Muscle of back (tissue), 11 donors: ENCODE measurements around the gene PPP1R3G. TPM values are rescaled to one million over a fixed set of nuclear protein-coding genes. Genes with fewer than 3 reads are reported as not detected.
"Not testable (repeated sequence)": the region's sequence is repeated elsewhere in the genome, so short reads cannot be mapped to it uniquely, and the experiment has no call there.

Experiments used
- DNase-seq, 3 donors: peaks; one replicate each; pipeline versions ENCODE4 v3.0.0 to v3.0.0-alpha.2; 2013
- polyA plus RNA-seq, 10 donors: library from polyadenylated mRNA; unstranded; fragments of 120-200 nt; gene quantifications; one replicate each; pipeline ENCODE4 v1.2.1, GENCODE V29; 2013; ENCODE audit not compliant: insufficient read length in 10 of 10

Gene PPP1R3G
- polyA plus RNA-seq, 10 donors: 1.3 to 2.5 (median 2.1) TPM

DNA sequence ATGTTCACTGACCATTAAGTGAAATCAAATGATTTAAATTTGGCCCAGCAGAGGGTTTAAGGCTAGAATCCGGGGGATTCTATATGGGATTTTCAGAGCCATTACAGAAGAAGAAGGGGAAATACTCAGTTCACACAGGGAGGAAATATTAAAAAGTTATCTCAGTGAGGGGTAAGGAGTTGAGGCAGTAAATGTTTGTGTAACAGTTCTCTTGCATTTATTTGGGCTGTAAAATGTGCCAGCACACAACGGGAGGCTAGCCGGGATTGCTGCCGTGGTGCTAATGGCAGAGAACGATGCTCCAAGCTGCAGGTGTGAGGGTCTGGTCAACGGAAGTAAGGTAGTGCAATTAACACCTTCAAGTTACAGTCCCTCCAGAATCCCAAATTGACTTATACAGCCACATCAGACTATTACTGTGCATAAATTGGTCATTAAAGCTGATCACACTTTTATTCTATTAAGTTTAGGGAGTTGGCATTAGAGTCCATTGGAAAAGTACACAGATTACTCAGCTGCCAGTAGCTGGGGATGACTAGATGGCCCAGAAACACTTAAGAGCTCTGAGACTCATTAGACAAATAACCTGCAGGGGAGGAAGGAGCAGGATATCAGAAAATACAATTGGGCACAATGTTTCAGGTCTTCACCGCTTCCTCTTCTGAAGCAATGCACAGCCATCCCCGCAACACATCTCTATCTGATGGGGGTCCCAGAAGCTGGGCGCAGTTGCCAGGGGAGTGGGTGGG, 31.3 kb downstream of the PPP1R3G start:
- DNase-seq: no peak

DNA sequence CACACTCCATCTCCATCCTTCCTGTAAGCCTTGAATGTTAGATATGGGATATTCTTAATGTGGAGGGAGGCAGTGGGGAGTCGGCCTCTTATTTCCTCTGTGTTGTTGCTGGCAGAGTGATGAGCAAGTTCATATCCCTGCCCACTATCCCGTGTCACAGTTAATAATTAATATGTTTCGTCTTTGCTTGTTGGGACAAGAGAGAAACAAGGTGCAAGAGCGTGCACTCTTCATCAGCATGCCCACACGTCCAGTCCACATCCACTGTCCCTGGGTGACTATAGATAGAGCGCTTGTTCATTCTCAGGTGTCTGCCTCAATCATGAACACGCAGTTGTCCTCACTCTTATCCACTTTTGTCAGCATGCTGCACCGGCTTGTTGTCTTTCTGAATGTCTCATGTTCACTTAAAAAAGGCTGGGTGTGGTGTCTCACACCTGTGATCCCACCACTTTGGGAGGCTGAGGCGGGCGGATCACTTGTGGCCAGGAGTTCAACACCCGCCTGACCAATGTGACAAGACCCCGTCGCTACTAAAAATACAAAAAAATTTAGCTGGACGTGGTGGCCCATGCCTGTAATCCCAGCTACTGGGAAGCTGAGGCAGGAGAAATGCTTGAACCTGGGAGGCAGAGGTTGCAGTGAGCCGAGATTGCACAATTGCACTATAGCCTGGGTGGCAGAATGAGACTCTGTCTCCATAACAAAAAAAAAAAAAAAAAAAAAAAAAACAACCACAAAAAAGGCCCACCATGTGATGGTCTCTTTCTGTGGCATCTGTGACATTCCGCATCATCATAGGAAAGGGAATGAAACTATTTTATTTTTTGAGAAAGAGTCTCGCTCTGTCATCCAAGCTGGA, 34.2 kb downstream of the PPP1R3G start:
- no peak for DNase-seq

DNA sequence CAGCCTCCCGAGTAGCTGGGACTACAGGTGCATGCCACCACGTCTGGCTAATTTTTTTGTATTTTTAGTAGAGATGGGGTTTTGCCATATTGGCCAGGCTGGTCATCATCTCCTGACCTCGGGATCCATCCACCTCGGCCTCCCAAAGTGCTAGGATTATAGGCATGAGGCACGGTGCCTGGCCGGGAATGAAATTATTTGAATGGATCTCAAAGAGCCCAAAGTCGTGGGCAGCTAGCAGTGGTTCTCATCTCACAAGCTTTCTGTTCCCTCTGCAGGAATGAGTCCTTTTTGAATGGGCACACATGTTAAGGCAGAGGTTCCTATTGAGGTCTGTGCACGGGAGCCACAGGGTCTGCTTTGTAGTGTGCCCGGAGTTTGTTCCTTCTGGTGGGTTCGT, 34.9 kb downstream of the PPP1R3G start:
- no peak for DNase-seq

DNA sequence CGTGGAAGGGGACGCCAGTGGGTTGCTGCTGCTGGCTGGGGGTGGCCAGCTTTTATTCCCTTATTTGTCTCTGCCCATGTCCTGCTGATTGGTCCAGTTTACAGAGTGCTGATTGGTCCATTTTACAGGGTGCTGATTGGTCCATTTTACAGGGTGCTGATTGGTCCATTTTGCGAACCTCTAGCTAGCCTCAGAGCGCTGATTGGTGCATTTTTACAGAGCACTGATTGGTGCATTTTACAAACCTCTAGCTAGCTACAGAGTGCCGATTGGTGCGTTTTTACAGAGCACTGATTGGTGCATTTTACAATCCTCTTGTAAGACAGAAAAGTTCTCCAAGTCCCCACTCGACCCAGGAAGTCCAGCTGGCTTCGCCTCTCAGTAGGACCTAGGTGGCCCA, 35.4 kb downstream of the PPP1R3G start:
- DNase-seq: not testable (repeated sequence)

DNA sequence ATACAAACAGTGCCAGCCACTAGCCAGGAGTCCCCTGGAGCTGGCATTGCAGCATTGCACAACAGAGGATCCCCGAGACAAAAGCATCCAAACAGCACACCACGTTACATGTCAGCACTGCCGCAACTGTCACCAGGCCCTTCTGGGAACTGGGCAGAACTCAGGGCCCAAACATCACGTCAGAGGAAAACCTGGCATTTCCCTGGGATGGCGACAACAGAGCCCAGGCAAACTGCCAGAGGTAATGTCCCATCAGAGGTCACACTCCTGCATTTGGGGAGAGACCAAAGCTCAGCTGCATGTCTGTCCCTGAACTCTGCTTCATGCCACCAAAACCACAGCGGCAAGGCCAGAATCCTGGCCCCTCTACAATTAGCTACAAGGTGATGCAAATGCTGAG, 36.3 kb downstream of the PPP1R3G start:
- no peak for DNase-seq

DNA sequence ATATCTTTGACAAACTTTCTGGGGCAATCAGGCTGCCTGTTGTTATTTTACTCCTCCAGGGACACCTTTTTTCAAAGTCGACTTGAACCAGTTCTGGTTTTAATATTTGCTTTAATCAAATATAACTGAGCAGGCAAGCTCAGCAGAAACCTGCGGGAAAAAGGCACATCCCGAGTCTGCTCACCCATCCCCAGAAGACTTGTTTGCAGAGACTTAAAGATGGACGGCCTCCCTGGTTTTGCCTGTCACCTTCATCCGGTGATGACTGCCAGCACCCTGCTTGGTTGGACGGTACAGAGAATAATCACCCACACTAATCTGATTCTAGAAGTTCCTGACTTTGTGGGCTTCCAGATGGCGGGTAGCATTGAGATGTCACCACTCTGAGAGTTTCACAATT, 36.8 kb downstream of the PPP1R3G start:
- no peak for DNase-seq

DNA sequence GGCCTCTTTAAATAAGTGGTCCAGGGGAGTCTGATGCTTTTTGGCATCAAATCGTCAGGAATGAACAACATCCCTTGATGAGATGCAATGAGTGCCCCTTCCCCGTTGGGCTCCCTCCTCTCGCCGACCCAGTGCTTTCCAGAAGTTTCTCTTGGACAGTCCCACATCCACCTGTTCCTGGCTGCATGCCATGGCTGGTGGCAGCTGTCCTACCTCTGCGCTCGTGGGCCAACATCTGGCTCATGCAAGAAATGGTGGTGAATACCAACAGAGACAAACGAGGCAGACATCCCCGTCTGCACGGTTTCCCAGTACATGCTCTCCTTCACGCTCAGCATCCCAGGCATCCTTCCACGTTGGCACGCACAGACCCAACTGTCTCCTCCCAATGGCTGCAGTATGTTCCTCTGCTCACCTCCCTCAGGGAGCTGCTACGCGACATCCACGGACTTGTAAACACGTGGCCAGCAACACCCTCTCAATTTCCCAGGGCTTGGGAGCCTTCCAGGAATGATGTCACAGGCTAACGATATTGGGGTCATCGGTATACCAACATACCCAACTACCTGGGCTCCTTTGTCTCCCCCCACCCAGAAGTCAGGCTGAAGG, 37.5 kb downstream of the PPP1R3G start:
- no peak for DNase-seq

DNA sequence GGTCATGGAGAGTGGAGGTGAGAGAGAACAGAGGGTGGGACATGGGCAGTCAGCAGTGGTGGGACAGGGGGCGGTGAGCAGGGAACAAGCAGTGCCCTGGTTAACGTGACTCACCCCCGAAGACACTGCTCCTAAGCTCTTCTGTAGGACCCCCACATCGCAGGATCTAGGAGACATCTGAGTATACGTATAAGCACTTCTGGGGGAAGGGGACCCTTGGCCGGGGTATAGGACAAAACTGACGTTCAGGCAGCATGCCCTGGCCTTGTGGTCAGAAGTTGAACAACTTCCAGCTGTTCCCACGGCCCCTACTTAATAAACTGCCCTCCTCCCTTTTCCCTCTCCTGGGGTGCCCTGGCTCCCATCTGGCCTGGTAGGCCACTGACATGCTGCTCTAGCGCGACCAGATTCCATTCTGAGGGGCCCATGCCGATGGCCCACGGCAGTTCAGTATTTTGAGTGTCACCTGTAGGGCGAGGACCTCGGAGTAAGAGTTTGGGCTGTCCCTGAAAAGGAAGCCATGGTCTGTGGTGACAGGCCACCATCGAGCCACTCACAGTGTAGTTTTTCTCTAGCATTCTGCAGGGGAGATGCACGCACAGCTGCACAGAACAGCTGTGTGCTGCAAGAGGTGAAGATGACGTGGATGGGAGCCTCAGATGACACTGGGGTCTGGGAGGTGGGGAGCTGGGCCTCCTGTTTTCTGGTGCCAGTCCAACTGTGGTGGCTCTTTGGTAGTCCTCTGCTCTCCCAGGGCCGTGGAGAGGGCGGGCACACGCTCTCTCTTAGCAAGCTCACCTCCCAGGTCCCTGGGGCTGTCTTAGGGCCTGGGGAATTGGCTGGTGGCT, 38.4 kb downstream of the PPP1R3G start:
- peak; percentile 23 to 59 (median 26) for DNase-seq

DNA sequence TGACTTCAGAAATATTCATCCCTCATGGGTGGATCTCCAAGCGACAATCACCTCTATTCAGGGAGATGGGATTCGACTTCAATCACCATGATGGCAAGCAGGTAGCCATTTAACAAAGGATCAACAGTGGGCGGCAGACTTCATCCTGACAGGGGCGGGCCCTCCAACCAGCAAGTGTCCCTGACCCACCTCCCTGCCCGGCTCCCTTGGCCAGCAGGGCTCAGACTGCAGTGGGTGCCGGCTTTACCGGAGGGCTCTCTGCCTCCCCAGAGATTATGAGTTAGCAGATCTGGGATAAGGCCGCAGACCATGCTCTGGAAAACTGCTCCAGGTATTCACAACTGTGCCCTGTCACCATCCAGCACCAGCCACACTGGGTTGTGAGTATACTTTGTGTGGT, 39.4 kb downstream of the PPP1R3G start:
- DNase-seq: no peak

DNA sequence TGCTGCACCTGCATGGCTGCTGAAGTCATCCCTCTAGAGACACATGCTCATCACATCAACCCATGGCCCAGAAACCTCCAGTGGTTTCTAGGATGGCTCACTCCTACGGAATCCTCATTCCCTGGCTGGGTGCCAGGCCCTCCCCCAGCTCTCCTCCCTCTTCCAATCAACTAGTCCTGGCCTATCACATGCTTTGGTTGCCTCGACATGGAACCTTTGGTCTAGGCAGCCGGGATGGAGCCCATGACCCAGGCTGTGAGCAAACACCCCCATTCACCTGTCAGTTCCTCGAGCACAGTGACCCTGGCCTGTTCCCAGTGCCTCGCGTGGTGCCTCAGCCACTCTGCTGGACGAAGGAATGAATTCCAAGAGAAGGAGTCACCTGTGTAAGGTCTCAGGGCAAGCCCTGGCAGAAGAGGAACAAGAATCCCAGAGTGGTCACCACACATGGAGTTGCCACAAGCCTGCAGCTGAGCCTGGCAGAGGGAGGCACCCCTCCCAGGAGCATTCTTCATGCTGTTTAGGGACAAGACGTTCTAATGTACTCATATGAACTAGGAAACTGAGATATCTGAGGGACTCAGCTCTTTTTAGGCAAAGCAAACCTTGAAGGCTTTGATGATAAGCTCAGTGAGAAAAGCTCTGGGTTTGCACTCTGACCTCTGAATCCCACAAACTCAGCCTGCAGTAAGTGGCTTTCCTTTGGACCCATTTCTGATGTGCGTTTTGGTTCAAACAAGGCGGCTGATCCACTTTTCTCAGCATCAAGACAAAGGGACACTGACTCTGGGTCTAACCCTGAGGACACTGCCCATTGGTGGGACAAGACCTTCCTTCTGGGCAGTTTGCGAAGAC, 40.2 kb downstream of the PPP1R3G start:
- DNase-seq: peak in 1 of 3 donors; percentile 41

DNA sequence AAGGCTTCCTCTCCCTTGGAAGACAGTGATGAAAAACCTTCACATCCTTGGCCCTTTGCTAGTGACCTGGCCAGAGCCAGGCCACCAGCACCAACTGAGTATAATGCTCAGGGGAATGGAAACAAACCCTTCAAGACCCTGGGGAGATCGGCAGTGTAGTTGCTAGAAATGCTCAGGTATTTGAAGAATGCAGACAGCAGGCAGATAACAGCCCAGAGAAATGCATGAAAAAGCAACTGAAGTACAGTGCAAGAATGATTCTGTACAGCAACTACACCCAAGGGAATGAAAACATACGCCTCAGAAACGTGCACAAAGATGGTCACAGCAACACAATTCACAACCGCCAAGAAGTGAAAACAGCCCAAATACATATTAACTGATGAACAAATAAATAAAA, 41.1 kb downstream of the PPP1R3G start:
- DNase-seq: no peak

DNA sequence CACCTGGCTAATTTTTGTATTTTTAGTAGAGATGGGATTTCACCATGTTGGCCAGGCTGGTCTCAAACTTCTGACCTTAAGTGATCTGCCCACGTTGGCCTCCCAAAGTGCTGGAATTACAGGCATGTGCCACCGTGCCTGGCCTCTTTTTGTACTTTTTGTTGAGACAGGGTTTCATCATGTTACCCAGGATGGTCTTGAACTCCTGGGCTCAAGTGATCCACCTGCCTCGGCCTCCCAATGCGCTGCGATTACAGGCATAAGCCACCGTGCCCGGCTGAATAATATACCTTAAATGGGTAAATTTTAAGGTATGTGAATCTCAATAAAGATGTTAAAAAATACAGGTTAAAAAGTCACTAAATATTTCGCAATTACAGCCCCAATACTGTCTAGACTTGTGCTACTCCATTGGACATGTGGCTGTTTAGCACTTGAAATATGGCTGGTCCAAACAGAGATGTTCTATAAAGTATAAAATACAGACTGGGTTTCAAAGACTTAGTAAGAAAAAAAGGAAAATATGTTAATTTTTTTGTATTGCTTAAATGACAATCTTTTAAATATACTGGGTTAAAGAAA, 42.1 kb downstream of the PPP1R3G start:
- no peak for DNase-seq

DNA sequence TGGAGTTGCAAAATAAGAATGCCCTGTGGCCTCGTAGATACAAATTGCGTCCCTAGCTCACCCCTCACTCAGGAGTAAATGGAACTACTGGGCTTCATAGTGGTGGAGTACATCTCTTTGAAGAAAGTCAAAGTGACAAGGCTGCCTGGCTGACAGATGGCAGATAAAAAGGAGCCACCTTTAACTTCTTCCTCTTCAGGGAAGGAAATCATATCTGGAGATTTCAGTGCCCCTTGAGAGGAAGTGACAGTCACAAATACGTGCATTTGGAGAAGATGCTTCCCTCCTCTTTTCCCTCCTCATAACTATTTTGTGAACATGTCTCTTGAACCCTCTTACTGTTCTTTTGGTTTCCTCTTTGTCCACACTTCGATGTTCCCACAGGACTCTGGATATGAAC, 43.2 kb downstream of the PPP1R3G start:
- DNase-seq: no peak

DNA sequence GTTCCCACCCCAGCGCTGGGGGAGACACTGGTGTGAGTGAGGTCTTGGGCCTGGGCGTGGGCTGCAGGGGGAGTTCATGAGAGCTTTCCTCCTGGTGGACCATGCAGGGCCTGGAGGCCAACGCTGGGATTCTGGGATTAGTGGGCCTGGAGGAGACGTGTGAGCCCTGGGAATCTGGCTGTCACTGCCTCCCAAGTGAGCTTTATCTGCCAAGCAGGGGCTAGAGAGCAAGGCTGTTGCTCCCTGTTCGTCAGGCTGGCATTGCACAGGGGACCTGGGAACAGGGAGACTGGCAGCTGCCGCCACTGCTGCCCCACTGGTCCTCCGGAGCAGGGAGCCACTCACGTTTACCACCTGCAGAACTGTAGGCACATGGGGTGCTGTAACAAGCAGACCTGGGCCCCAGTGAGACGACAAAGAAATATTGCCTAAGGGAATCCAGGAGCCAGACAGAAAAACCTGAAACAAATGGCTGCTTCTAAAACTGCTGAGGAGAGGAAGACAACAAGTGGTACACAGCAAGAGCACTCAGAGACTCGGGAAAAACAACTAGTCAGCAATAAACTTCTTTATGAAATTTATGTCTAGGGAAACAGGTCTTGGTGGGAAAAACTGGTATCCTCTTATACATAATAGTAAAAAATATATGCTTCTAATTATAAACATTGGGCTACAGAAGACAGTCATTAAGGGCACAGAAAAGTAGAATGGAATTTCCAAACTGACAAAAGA, 45.2 kb downstream of the PPP1R3G start:
- no peak for DNase-seq

DNA sequence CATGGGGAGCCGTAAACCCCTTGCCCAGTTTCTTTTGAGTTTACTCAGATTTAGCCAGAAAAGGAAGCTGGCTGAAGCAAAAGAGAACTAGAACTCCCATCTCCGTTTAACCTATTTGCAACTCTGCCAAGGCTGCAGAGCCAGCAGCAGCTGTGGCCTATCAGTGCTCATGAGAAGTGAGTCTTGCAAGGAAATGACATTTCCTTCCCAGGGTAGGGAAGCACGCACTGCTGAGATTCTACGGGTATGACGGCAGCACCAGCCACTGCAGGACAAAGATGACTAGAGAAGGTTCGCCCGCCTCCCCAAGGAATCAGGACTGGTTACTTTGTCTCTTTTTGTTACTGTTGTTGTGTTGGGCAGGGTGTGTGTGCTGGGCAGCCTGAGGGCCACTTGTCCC, 47.6 kb downstream of the PPP1R3G start:
- DNase-seq: peak; percentile 75 to 91 (median 80)

DNA sequence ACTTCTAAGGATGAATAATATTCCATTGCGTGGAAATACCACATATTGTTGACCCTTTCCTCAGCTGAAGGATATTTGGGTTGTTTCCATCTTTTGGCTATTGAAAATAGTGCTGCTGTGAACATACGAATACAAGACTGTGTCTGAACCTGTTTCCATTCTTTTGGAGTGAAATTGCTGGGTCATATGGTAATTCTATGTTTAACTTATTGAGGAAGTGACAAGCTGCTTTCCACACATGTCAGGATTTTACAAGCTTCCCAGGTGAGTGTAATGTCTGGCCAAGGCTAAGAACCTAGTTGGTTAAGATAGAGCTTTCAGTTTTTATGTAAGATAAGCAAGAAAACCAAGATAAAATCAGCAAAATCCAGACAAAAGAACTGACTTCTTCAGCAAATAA, 48.8 kb downstream of the PPP1R3G start:
- DNase-seq: no peak

DNA sequence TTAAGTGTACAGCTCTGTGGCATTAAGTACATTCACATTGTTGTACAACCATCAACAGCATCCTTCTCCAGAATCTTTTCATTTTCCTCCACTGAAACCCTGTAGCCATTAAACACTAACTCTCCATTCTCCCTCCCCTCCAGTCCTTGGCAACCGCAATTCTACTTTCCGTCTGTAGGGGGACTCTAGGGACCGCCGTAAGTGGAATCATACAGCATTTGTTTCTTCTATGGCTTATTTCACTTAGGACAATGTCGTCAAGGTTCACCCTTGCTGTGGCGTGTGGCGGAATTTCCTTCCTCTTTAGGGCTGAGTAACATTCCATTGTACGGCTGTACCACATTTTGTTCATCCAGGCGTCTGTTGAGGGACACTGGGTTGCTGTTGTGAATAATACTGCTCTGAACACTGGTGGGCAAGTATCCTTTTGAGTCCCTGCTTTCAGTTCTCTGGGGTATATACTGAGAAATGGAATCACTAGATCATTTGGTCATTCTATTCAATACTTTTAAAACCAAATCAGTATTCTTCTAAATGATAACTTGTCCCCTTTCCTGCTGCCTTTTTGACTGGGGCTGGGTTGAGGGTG, 50.7 kb downstream of the PPP1R3G start:
- peak in 1 of 3 donors; percentile 15 for DNase-seq

DNA sequence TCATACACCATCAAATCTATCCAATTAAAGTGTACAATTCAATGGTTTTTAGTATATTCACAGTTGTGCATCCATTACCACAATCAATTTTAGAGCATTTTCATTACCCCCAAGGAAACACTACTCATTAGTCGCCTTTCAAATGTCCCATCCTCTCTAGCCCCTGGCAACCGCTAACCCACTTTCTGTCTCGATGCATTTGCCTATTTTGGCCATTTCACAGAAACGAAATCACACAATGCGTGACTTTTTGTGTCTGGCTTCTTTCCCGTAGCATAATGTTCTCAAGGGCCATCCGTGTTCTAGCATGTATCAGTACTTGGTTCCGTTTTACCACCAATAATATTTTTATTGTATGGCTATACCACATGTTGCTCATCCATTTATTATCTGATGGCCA, 51.7 kb downstream of the PPP1R3G start:
- no peak for DNase-seq
